SK-N-SH treated with all-trans-retinoic acid at 6 μM for 48 hours (cell line): ENCODE results near the gene LGI1.

Source experiments
- ATAC-seq: fragments of 200-7000 bp; cut with Tn5 transposase; 3 replicates; pipeline ENCODE4 v1.9.1; 2020; ENCODE audit warnings: mild to moderate bottlenecking, moderate library complexity
- ARNTL ChIP-seq: fragments of 450-650 bp; formaldehyde crosslinking; IDR thresholded peaks from 2 replicates; pipeline ENCODE4 v1.5.0; 2020; ENCODE audit warnings: low read depth, mild to moderate bottlenecking, moderate library complexity, borderline replicate concordance
- BACH2 ChIP-seq: fragments of 250-450 bp; sonication (Bioruptor Pico); IDR thresholded peaks from 2 replicates; pipeline ENCODE4 v1.9.0; 2021; ENCODE audit warnings: mild to moderate bottlenecking, borderline replicate concordance
- CREB5 ChIP-seq: fragments of 250-450 bp; sonication (Bioruptor Pico); IDR thresholded peaks from 2 replicates; pipeline ENCODE4 v1.5.1; 2020; ENCODE audit warnings: low read depth, mild to moderate bottlenecking, moderate library complexity
- CSDC2 ChIP-seq: fragments of 250-450 bp; sonication (Bioruptor Pico); IDR thresholded peaks from 2 replicates; pipeline ENCODE4 v1.5.0; 2020; ENCODE audit warnings: mild to moderate bottlenecking, moderate library complexity
- ESRRG ChIP-seq: fragments of 250-450 bp; sonication (Bioruptor Pico); IDR thresholded peaks from 2 replicates; pipeline ENCODE4 v1.6.1; 2021; ENCODE audit warnings: mild to moderate bottlenecking
- GLIS3 ChIP-seq: fragments of 250-450 bp; sonication (Bioruptor Pico); IDR thresholded peaks from 2 replicates; pipeline ENCODE4 v1.5.0; 2020; ENCODE audit warnings: mild to moderate bottlenecking, moderate library complexity
- ISL1 ChIP-seq: fragments of 250-450 bp; sonication (Bioruptor Pico); IDR thresholded peaks from 2 replicates; pipeline ENCODE4 v2.1.2; 2022; ENCODE audit warnings: mild to moderate bottlenecking, moderate library complexity
- OSR1 ChIP-seq: fragments of 250-450 bp; sonication (Bioruptor Pico); IDR thresholded peaks from 2 replicates; pipeline ENCODE4 v1.8.0; 2022; ENCODE audit warnings: moderate library complexity, mild to moderate bottlenecking, inconsistent platforms
- PATZ1 ChIP-seq: fragments of 250-450 bp; sonication (Bioruptor Pico); IDR thresholded peaks from 2 replicates; pipeline ENCODE4 v1.8.0; 2020; ENCODE audit warnings: mild to moderate bottlenecking, moderate library complexity, borderline replicate concordance
- PPARA ChIP-seq: fragments of 250-450 bp; sonication (Bioruptor Pico); IDR thresholded peaks from 2 replicates; pipeline ENCODE4 v1.5.0; 2020; ENCODE audit warnings: mild to moderate bottlenecking, borderline replicate concordance
- RARB ChIP-seq: fragments of 250-450 bp; sonication (Bioruptor Pico); IDR thresholded peaks from 2 replicates; pipeline ENCODE4 v1.8.0; 2021; ENCODE audit warnings: mild to moderate bottlenecking, moderate library complexity
- TCF4 ChIP-seq: fragments of 250-450 bp; sonication (Bioruptor Pico); IDR thresholded peaks from 2 replicates; pipeline ENCODE4 v1.8.0; 2021; ENCODE audit warnings: mild to moderate bottlenecking, moderate library complexity, borderline replicate concordance
- TOX ChIP-seq: fragments of 250-450 bp; sonication (Bioruptor Pico); IDR thresholded peaks from 2 replicates; pipeline ENCODE4 v1.8.0; 2021; ENCODE audit warnings: mild to moderate bottlenecking, moderate library complexity, borderline replicate concordance
- TSHZ2 ChIP-seq: fragments of 250-450 bp; sonication (Bioruptor Pico); IDR thresholded peaks from 2 replicates; pipeline ENCODE4 v1.5.0; 2020; ENCODE audit warnings: mild to moderate bottlenecking, moderate library complexity
- ZC3H10 ChIP-seq: fragments of 250-450 bp; sonication (Bioruptor Pico); IDR thresholded peaks from 2 replicates; pipeline ENCODE4 v1.5.1; 2021; ENCODE audit warnings: mild to moderate bottlenecking, moderate library complexity
- ZFP3 ChIP-seq: fragments of 250-450 bp; sonication (Bioruptor Pico); IDR thresholded peaks from 2 replicates; pipeline ENCODE4 v1.5.0; 2020; ENCODE audit warnings: mild to moderate bottlenecking, moderate library complexity
- ZFP30 ChIP-seq: fragments of 450-650 bp; formaldehyde crosslinking; IDR thresholded peaks from 2 replicates; pipeline ENCODE4 v1.5.0; 2022; ENCODE audit warnings: mild to moderate bottlenecking, moderate library complexity
- ZNF565 ChIP-seq: fragments of 450-650 bp; formaldehyde crosslinking; conservative IDR thresholded peaks from 2 replicates; pipeline ENCODE4 v1.5.0; 2020; ENCODE audit warnings: low read depth, mild to moderate bottlenecking, moderate library complexity
- ZNF70 ChIP-seq: fragments of 450-650 bp; formaldehyde crosslinking; IDR thresholded peaks from 2 replicates; pipeline ENCODE4 v1.5.0; 2020; ENCODE audit warnings: mild to moderate bottlenecking, moderate library complexity
- ZNF8 ChIP-seq: fragments of 450-650 bp; formaldehyde crosslinking; IDR thresholded peaks from 2 replicates; pipeline ENCODE4 v1.5.0; 2020; ENCODE audit warnings: mild to moderate bottlenecking, moderate library complexity
- TF ChIP-seq, protein P1 (sequence below): fragments of 250-450 bp; sonication (Bioruptor Pico); IDR thresholded peaks from 2 replicates; pipeline ENCODE4 v1.5.1; 2021; ENCODE audit warnings: mild to moderate bottlenecking, moderate library complexity

The LGI1 gene

GRCh38 chr10:93746844-93747284, 10.9 kb upstream of the LGI1 start (continued):
- TF ChIP-seq TSHZ2 (CRISPR knock-in tag): peak; percentile 32; the same call in 1 of the 2 replicates
- no peak for TF ChIP-seq ZC3H10 (CRISPR knock-in tag)
- TF ChIP-seq RARB (CRISPR knock-in tag): no peak
- TF ChIP-seq BACH2 (CRISPR knock-in tag): no peak
- TF ChIP-seq ESRRG: no peak
- peak; percentile 87 for TF ChIP-seq ISL1
- TF ChIP-seq, all 23 proteins: peak for 9

DNA sequence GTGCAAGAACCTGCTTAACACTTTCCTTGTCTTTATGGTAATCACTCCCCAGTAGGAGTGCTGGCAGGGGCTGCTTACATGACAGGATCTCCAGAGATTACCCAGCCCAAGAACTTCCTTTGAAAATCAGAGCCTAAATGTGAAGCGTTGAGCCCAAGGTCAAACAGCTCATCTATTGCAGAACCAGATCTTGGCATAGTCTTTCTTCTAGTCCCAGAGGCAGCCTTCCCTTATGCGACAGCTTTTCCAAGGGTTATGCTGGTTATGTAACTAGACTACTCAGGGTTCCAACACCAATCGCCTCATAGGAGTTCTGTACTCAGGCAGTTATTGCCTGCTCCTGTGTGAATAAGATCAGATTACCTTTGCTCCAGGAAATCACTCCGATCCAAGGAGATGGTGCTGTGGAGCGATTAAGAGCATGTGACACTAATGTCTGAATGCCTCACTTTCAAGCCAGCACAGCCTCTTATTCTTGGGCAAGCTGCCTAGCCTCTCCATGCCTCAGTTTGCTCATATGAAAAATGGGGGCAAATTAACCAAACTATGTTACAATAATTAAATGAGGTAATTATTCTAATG, 8.4 kb upstream of the LGI1 start:
- TF ChIP-seq CREB5 (CRISPR knock-in tag) (no peak), TSHZ2 (CRISPR knock-in tag) (no peak), ZNF8 (CRISPR knock-in tag) (no peak)
- TF ChIP-seq, protein P1, sequence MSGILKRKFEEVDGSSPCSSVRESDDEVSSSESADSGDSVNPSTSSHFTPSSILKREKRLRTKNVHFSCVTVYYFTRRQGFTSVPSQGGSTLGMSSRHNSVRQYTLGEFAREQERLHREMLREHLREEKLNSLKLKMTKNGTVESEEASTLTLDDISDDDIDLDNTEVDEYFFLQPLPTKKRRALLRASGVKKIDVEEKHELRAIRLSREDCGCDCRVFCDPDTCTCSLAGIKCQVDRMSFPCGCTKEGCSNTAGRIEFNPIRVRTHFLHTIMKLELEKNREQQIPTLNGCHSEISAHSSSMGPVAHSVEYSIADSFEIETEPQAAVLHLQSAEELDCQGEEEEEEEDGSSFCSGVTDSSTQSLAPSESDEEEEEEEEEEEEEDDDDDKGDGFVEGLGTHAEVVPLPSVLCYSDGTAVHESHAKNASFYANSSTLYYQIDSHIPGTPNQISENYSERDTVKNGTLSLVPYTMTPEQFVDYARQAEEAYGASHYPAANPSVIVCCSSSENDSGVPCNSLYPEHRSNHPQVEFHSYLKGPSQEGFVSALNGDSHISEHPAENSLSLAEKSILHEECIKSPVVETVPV (CRISPR knock-in tag): no peak
- no peak for ATAC-seq

GRCh38 chr10:93751124-93751523, 6.6 kb upstream of the LGI1 start:
- no peak for ATAC-seq
- TF ChIP-seq CSDC2 (no peak), ARNTL (no peak), ZFP30 (CRISPR knock-in tag) (no peak), BACH2 (CRISPR knock-in tag) (no peak), ZNF70 (CRISPR knock-in tag) (no peak), ZNF565 (CRISPR knock-in tag) (no peak), OSR1 (CRISPR knock-in tag) (no peak), GLIS3 (CRISPR knock-in tag) (no peak), ZC3H10 (CRISPR knock-in tag) (no peak), ZFP3 (CRISPR knock-in tag) (no peak), TCF4 (CRISPR knock-in tag) (no peak), TOX (CRISPR knock-in tag) (no peak), PATZ1 (no peak), PPARA (no peak)
- TF ChIP-seq, protein P1 (CRISPR knock-in tag): no peak
